NAMALWA (cell line): ENCODE measurements around the gene GYPA.
"Not testable (repeated sequence)": the region's sequence is repeated elsewhere in the genome, so short reads cannot be mapped to it uniquely, and the experiment has no call there.

Source experiments
- DNase-seq: peaks from one replicate; pipeline ENCODE4 v3.0.0-alpha.2; 2015; ENCODE audit warnings: low spot score

GYPA gene

DNA sequence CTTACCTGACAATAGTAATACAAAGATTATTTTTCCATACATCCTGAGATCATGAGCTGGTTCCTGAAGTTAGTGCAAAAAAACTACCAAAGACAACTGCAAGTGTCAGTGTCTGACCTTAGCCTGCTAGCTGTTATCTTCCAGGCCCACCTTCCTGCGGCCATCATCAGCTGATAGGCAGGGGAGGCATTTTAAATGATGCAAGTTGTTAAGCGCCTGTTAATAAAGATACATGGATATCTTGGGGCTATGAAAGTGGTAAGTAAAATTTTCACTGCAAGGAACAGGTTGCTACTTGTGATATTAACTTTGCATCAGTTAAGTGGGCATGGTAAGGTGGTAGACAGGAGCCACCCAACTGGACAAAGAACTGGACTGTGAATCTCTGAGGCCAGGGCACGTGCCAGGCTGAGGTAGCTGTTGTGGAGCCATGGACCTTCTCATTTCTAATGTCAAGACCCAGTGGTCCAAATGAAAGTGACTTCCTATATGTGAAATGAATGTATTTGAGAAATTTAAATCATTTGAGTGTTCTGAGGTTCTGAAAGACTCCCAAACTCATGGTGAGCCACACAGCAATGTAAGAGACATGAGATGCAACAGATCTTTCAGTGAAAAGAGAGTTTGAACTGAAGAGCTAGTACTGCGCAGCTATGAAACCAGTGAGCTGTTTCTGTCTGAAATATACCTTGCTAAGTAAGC, at the start of gene GYPA:
GYPA (minus strand) TSS at position 125 of the 702 bp plus-strand sequence; CDS start at position 42, 83 bp downstream.
- not testable (repeated sequence) for DNase-seq

DNA sequence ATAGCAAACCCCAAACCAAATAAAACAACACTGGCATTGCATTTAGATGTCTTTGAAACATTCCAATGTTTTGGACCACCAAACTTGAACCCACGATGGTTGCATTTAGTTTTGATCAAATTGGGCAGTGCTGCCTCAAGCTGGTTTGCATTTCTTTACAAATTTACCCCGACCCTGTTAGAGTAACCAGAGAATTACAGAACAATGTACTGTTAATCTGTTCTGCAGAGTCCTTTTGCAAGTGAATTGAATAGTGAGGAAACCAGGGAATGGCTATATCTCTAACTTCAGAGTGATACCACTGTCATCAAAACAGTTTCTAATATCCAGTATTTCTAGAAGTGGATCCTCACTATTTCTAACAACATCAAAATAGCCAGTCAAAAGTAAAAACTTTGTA, 49.5 kb upstream of the GYPA start:
- DNase-seq = no peak

- DNase-seq = no peak
Observed at GRCh38 chr4:144189121-144189520, 48.6 kb upstream of the GYPA start.

DNA sequence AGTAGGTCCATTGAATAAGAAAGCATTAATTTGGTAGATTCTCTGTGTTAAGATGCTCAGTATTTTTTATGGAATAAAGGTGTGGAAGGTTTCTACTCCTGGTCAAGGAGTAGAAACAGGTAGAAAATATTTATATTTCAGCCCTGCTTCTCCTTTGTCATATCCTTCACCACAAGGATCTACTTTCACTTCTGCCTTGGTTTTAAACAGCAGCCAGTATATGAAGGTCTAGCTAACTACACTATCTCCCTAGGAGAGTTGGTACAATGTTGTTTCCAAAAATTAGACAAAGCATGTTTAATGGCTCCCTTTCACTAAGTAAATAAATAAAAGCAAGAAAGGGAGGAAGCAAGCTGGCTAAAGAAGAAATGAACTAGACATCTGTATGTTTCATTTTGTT, 44.6 kb upstream of the GYPA start:
- no peak for DNase-seq

DNA sequence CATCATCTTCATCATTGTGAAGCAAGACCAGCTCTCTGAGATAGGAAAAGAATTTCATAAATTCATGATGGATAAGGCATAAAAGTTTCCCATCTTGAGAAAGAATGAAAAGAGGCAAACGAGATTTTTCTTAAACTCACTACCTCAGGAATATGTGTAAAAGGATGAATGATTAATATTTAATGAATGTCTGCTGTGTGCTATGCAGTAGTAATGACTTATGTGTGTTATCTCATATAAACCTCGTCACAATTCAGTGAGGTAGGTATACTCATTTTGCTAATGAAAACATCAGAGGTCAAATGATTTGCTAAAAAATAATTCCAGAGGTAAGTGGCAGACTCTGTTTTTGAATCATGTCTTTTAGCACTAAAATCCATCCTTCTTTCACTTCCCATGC, 42.6 kb upstream of the GYPA start:
- no peak for DNase-seq

- DNase-seq = peak; percentile 42
Observed at GRCh38 chr4:144181391-144181790, 40.9 kb upstream of the GYPA start.

GRCh38 chr4:144179152-144179739, 38.7 kb upstream of the GYPA start:
- no peak for DNase-seq

DNA sequence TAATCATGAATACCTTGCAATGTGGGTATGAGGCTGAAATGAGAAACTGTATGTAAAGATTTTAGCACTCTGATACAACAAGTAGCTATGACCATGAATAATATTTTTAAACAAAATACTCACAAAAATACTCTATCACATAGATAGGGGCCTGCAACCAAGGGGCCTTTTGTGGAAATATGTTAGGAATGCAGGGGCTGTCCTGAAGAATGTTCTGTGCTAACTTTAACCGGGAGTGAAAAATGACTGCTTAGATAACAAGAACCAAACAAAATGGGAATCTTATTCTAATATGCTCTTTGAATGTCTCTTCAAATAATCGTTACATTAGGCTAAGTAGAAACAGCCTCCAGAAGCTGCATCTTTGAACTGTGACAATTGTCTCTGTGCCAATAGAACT, 37.9 kb upstream of the GYPA start:
- no peak for DNase-seq

GRCh38 chr4:144176476-144176875, 36.0 kb upstream of the GYPA start:
- DNase-seq = no peak

GRCh38 chr4:144174401-144175067, 34.0 kb upstream of the GYPA start:
- DNase-seq = peak; percentile 72

- no peak for DNase-seq
Observed at GRCh38 chr4:144171697-144172096, 31.2 kb upstream of the GYPA start.

- no peak for DNase-seq
Observed at GRCh38 chr4:144169211-144169610, 28.7 kb upstream of the GYPA start.

DNA sequence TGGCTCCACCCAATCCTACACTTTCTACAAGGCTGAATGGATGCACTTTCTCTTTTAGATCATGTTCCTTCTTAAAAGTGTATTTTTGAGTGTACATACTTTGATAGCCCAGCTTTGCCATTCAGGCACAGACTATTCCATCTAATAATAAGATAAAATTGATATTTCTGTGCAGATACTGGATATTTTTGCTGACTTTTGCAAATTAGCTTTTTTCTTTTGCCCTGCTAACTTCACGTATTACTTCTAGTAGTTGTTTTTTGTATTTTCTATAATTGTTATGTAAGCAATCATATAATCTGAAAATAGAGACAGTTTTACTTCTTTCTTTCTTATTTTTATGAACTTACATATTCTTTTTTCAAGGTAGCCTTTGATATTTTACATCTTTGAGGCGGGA, 13.5 kb upstream of the GYPA start:
- DNase-seq = no peak

DNA sequence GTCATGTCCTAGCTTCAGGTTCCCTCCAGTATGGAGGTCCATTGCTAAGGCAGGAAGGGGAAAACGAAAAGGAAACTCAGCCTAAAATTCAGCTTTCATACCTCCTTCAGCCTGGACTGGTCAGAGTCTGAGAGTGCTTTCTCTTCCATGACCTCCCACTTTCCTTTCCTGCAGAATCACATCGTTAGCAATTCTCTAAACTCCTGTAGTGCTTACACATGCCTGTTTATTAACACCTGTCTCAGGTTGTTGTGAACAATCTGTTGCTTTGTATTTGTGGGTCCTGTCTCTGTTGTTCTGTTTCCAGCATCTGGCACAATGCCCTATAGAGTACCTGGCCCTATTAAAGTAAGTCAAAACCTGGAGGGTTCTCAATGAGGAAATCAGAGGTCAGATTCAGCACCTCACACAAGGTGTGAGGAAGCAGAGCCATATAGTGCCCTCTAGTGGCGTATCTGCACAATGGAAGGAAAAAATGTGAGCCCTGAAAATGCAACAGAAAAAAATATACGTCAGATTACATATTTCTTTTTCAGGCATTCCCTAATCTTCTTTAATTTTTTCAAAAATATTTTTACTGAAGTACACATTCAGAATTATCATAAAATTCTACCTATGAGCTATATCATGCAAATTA, 2.3 kb upstream of the GYPA start:
- peak; percentile 53 for DNase-seq

- no peak for DNase-seq
Observed at GRCh38 chr4:144141493-144141892, 975 bp upstream of the GYPA start.

DNA sequence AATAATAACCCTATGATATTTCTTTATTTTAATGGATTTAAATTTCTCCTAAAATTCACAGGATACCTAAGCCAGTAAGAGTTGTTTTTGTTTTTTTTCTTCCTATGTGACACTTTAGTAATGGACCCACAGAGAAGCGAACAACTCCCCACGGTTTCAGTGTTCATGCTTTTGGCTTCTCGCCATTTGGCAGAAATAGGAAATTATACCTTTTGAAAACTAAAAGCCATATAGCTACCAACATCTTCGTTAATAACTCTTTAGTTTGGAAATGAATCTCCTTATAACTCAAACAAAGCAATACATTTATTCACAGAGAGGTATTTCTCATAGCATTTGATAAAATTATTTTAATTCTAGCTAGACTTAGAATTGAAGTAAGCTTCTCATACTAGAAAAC, 527 bp downstream of the GYPA start:
- DNase-seq = not testable (repeated sequence)

- DNase-seq = not testable (repeated sequence)
Observed at GRCh38 chr4:144139547-144139946, 971 bp downstream of the GYPA start.

- not testable (repeated sequence) for DNase-seq
Observed at GRCh38 chr4:144138239-144138638, 2.3 kb downstream of the GYPA start.

GRCh38 chr4:144137137-144137931, 3.2 kb downstream of the GYPA start:
- DNase-seq = not testable (repeated sequence)

DNA sequence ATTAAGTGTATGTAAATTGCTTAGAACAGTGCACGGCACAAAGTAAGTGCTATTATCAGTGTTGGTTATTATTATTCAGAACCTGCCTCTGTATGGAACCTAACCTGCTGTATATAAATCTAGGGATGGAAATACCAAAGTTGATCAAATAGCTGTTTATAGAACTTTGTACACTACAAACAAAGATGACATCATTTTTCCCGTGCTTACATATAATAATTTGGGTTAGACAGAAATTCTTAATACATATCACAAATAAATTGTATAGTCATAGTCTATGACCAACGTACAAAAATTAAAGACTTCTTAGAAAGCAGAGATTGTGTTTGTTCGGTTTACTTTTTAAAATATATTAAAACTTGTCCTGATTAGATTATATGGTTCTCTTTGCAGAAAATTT, 4.3 kb downstream of the GYPA start:
- DNase-seq = not testable (repeated sequence)

DNA sequence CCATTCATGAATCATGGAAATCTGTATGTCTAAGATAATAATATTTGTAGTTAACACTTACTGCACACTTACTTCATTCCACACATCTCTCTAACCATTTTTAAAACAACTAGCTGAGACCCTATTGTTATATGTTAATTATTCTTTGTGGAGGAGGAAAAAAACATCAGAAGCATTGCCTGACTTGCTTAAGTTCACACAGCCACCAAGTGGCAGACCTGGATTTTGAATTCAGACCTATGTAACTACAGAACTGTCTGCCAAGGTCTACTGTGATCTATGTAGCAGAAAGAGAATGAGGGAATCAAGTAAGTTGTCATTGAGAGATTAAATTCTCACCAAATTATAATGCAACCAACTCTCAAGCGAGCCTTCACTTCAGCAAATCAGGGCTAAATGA, 10.4 kb downstream of the GYPA start:
- DNase-seq = not testable (repeated sequence)

GRCh38 chr4:144129336-144129875, 11.1 kb downstream of the GYPA start:
- not testable (repeated sequence) for DNase-seq
